ENCODE data around the gene FARSA.

DNA sequence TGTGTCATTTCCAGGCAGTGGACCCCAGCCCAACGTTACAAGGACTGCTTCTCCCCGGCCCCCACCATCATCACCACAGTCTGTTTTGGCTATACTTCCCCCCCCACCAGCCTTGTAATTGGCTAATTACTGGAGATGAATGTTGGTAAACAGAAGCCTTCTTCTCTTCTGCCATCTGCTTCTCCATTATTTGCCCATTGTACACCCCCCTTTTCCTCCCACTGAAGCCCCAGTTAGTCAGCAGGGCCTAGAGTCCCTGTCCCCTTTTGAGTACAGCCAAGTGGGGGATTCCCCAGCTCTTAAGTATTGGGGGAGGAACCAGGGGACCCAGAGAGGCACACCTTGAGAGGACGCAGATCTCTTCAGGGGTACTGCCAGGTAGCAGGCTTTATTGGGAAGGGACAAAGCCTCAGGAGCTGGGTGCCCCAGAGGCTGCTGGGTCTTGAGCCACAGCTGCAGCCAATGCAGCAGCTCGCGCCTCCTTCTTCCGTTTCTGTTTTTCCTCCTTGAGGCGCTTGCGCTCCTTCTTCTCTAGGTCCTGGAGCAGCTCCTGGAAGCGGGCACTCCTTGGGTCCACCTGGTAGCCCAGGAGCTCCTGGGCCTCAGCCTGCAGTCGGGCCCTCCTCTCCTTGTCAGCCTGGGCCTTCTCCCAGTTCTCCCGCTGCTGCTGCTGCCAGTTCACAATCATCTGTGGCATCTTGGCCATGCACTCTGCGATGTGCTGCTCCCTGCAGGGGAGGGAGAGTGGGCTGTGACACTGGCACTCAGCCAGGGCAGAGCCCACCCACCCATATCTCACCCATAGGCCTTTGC lies 20.5 kb upstream of the FARSA start:
- peak; percentile 60 for TF ChIP-seq POLR2A (IDR thresholded peaks at IDR 0.05; ENCODE audit: low read length)
- TF ChIP-seq GATA1 (IDR thresholded peaks at IDR 0.05; ENCODE audit: low read depth, low read length), result no peak

Data from erythroblast (primary cell).